T-helper 1 cell treated with Interleukin-12 subunit alpha and Interleukin-12 subunit beta and Interleukin-4 antibody, amounts not matched to agents 30 ng/mL and 1 ng/mL, for 36 hours (primary cell): ENCODE data around the gene SMIM5. TPM values are rescaled to one million over a fixed set of nuclear protein-coding genes. Genes with fewer than 3 reads are reported as not detected.

Source experiments
- intact Hi-C: fragments of 100-400 bp; cut with micrococcal nuclease; formaldehyde crosslinking; loops from one replicate; pipeline ENCODE4 v1.15.1; 2024
- total RNA-seq: library from RNA; stranded (reverse); gene quantifications from 2 replicates; pipeline ENCODE4 v1.2.3, GENCODE V29; 2022

SMIM5 gene
- total RNA-seq, 1 donor from 2014 or later, result 0.83 TPM

DNA sequence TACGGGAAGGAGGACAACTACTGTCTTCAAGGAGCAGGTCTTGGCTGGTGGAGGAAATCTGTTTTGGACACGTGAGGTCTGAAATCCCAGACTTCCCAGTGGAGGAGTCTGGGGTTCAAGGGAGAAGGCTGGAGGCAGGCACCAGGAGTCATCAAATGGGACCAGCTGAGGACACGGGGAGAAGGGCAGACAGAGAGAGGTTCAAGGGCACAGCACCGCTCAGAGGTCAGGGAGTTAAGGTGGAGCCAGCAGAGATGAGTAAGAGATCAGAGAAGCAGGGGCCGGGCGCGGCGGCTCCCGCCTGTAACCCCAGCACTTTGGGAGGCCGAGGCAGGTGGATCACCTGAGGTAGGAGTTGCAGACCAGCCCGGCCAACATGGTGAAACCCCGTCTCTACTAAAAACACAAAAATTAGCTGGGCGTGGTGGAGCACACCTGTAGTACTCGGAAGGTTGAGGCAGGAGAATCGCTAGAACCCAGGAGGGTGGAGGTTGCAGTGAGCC lies 10.4 kb upstream of the SMIM5 start:
- intact Hi-C loops, result no loop called here

DNA sequence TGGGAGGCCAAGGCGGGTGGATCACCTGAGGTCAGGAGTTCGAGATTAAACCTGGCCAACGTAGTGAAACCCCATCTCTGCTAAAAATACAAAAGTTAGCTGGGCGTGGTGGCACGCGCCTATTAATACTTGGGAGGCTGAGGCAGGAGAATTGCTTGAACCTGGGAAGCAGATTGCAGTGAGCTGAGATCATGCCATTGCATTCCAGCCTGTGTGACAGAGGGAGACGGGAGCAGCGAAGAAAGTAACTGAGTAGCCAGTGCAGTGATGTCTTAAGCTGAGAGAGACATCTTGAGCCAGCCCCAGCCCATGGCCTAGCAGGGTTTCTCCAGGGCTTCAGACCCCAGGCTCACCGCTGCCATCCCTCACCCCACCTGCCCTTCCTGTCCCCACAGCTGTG lies 9.8 kb upstream of the SMIM5 start:
- intact Hi-C loops, result no loop called here

DNA sequence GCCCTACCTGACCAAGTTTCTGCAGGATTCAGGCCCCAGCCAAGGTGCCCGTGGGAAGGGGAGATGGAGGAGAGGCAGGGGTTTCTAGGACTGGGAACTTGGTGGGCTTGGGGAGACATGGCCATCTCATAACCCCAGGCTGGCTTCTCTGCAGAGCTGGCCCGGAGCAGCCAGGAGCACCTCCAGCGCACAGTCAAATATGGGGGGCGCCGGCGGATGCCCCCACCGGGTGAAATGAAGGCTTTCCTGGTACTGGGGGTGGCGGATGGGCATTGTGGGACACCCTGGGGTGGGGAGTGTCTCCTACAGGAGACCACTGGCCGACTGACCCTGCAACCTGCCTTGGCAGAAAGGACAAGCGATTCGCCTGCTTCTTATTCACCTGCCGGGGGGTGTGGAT lies 9.2 kb upstream of the SMIM5 start:
- intact Hi-C loops, result no loop called here

DNA sequence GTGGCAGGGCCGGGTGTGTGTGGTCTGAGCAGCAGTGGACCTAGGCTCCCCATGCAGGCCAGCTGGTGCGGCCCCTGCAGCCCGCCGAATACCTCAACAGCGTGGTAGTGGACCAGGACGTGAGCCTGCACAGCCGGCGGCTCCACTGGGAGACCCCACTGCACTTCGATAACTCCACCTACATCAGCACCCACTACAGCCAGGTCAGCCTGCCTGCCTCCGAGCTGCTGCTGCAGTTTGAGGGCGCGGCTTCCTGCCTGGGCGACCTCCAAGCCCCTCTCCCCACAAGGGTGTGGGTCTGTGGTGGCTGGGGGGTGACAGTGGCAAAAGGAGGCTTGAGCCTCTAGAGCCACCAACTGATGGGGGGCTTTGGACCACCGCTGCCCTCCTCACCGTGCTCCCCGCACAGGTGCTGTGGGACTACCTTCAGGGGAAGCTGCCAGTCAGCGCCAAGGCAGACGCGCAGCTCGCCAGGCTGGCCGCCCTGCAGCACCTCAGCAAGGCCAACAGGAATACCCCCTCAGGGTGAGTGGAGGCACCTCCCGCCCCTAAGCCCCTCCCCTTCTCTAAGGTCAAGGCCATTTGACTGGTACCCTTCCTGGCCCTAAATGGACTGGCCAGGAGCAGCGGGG lies 8.4 kb upstream of the SMIM5 start:
- intact Hi-C loops, result no loop called here

DNA sequence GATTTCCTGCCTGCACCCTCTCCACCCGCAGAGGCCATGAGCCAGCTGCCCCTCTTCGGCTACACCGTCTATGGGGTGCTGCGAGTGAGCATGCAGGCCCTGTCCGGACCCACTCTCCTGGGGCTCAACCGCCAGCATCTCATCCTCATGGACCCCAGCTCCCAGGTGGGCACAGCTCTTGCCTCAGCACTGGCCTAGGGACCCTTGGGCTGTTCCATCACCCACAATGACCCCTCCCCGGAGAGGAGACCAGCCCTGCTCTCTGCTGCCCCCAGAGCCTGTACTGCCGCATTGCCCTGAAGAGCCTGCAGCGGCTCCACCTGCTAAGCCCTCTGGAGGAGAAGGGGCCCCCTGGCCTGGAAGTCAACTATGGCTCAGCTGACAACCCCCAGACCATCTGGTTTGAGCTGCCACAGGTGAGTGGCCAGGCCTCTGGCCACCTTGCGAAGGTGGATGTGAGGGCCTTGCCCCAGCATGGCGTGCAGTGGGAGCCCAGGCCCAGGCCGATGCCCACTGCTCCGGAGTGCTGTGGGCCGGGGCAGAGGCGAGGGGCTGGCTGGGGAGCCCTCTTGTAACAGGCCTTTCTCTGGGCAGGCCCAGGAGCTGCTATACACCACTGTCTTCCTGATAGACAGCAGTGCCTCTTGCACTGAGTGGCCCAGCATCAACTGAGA lies 7.3 kb upstream of the SMIM5 start:
- intact Hi-C loops, result no loop called here

DNA sequence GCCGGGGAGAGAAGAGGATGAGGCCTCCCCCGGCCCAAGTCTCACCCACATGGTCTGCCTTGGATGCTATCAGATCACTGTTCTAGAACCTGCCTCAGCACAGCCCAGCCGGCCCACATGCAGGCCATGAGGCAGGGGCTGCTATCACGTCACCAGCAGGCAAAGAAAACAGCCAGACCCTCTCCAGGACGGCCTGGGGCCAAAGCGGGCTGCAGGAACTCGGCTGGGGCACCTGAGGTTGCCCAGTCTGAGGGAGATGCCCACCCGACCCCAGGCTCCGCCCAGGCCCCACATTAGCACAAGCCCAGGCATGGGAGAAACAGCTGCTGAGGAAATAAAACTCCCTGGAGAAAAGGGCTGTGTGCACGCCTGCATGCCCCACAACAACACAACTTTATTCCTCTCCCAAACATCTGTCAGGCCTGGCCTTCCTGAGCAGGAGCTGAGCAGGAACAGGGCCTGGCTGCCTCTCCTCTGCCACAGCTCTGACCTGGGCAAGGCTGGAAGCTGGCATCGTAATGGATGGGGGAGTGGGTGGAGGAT lies 6.7 kb upstream of the SMIM5 start:
- intact Hi-C loops, result no loop called here

DNA sequence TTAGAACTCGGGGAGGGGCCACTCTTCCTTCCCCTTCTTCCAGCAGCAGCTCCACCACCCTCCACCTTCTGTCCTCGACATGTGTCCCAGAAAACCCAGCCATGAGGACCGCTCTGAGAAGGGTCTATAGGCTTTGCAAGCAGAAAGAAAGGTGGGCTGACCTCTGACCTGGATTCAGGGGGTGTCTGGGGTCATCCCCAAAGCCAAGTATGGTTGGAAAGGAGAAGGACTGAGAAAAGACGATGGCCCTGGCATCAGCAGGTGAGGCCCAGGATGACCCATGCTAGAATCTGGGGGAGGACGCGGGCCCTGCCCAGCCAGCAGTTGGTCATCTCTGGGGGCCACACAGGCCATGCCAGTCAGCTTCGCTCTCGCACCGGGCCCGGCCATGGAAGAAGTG lies 6.1 kb upstream of the SMIM5 start:
- intact Hi-C loops, result no loop called here

DNA sequence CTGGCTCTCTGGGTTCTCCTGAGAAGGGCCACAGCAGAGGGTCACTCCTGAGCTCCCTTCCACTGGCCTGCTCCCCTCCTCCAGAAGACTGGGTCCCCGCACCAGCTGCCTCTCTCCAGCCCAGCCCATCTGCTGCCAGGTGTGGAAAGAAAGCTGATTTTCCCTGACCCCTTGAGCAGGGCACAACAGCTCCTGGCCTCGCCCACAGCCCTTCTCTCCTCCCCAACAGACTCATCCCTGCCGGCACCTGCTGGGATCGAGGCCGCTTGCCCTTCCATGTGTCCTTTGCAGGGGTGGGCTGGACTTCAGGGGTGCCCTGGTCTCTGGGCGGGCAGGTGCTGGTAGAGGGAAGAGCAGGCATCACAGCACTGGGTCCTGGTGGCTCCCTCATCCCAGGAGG lies 4.8 kb upstream of the SMIM5 start:
- intact Hi-C loops, result no loop called here

DNA sequence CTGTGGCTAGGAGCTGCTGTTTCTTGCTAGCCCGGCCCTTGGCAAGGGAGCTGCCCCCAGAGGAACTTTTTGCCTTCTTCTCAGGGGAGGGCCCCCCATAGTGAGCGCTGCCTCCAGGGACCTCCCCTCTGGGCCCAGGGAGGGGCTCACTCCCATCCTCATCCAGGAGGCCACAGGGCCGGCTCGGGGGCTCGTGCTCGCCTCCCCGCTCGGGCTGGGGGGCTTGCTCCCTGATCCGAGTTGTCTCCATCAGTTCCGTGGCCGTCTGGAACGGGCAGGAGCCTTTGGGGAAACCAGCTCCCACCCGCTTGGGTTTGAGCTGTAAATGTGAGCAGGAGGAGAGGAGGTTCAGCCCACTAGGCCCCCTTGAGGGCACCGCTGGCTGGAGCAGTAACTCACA lies 4.1 kb upstream of the SMIM5 start:
- intact Hi-C loops, result no loop called here

DNA sequence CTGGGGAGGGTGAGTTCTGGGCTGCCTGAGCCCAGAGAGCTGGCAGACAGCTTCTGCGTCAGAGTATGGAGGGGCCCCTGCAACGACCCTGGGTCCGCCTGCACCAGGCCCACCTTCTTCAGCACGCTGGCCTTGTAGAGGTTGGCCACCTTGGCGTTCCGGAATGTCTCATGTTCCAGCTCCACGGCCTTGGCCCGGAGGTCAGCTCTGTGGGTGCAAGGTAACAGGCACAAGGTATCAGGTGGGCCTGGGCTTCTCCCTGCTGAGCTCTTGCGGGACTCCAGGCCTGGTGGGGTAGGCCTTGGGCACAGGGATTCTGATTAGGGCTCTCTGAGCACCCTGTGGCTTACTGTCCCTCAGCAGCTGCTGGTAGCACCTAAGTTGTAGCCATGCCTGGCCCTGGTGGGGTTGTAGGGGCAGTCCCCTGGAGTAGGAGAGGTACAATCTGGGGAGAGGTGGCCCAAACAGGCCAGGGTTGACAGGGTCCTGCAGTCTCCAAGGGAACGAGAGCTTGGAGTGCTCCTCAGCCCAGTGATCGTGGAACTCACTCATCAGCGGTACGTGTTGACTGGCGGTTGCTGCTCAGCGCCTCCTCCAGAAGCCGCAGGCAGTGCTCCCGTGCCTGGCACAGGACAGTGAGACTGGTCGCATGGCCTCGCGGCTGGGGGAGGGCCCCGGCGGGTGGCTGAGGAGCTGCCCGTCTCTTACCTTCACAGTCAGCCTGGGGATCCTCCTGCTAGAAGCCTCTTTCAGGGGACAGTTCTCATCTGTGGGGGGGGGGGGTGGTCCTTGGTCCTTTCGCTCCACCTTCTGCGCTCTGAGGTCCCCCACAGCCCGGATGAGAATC lies 2.9 kb upstream of the SMIM5 start:
- intact Hi-C loops, result no loop called here

DNA sequence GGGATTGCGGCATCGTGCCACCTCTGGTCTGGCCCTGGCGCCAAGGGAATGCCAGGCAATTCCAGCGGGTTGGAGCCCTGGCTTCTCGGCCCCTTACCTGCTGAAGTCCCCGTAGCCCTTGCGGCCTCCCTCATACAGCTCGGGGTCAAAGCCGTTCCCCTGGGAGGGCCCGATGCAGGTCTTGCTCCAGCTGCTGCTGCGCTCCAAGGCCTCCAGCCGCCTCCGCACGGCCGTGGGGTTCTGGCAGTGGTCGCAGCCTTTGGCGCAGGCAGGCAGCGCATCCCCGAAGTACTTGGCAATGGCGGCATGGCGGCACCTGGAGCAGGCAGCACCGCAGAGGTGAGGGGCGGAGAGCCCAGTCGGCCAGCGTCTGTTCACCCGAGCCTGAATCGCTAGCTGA lies 1.9 kb upstream of the SMIM5 start:
- intact Hi-C loops, result no loop called here

DNA sequence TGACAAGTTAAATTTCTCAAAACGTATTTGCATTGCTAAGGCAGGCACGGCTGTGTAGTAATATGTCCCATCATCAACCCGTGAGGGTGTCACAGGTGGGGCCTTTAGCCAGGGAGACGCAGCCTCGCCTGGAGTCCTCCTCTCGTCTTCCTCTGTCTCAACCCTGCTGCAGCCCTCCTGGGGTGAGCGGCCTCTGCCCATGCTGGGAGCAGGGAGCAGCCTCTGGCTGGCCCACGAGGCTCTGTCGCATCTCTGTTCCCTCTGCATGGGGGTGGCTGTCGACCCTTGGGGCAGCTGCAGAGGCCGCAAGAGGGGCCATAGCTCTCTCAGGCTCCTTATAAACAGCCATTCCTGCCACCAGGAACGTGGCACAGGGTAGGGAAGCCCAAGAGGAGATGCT lies 806 bp upstream of the SMIM5 start:
- intact Hi-C loops, result no loop called here

DNA sequence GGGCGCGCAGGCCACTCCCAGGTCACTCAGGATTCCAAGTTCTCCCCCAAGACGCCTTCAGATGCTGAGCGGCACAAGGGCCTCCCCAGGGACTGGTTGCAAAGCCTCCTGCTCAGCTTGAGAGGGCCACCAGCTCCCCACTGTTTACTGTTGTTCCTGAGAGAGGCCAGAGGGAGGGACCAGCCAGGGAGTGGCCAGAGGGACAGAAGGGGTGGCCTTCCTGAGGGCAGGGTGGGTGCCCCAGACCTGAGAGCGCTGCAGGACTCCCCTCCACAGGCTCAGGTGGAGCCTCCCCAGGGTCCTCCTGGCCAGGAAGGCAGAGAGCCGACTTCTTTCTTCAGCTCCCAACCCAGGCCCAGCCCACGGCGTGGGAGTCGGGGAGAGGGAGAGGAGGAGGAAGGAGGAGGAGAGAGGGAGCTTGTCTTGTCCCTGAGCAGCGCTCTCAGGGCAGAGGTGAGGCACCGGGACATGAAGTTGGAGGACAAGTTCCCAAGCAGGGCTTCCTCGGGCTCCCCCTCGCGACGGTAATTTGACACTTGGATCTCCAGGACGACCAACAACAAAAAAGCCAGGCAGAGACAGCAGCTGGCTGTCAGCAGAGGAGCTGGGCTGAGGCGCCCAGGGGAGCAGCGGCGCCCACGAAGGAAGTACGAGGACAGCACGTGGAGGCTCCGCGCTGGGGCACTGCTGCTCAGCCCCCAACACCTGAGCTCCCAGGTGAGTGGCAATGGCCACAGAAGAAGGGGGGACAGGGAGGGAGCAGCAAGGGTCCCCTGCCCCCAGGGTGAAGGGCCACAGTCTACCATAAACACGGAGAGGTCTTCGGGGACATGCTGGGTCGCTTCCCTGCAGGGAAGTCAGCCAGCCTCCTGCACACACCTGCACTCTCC lies 497 bp downstream of the SMIM5 start:
- intact Hi-C loops, result loop anchor here (1.0 kb wide), 4 partner anchors 34 to 207 kb away; partner anchors contain the start of genes RECQL5 and SAP30BP

DNA sequence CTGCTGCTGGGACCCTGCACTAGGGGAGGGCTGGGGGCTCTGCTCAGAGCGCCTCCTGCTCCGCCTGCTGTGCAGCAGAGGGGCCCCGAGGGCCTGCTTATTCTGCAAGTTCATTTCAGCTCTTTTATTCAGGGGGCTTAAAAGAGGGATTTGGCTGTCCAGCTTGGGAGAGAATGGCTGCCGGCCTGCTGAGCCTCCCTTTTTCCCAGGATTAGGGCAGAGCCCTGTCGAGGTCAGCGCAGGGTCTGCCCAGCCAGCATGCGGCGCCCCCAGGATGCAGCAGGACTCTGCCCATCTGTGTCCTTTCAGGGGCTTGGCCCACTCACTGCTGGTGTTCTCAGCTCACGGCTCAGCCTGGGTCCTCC lies 1.1 kb downstream of the SMIM5 start:
- intact Hi-C loops, result no loop called here

DNA sequence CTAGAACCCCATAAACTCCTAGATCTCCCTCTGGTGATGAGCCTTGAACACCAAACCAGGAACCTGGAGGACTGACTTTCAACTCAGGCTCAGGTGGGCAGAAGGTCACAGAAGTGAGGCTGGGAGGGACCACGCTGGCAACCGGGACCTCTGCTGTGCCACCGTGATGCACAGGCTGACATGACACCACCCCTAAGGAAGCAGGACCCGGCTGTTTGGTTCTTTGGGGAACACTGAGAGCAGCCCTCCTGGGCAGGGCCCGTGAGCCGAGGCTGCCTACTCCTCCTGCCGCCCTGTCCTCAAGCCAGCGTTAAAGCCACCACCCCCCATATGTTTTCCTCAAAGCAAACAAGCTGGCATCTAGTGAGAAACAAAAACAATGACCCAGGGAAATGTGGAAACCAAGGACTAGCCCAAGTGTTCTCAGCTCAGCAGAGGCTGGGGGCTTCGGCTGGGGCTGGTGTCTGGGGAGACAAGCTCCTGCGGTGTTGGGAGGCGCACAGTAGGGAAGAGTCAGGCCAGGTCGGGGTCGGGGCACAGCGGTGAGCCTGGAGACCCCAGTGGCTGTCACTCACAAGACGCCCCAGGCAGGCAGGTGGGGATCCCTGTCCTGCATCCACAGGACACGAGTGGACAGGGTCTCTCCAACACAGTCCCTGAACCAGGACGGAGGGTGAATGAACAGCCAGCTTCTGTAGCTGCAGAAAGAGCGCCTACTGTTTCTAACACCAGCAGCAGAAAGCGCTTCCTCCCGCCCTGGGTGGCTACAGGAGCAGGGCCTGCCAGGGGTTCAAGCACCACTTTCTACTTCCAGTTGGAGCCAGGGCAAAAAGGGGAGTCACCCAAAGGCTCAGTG lies 1.7 kb downstream of the SMIM5 start:
- intact Hi-C loops, result no loop called here

DNA sequence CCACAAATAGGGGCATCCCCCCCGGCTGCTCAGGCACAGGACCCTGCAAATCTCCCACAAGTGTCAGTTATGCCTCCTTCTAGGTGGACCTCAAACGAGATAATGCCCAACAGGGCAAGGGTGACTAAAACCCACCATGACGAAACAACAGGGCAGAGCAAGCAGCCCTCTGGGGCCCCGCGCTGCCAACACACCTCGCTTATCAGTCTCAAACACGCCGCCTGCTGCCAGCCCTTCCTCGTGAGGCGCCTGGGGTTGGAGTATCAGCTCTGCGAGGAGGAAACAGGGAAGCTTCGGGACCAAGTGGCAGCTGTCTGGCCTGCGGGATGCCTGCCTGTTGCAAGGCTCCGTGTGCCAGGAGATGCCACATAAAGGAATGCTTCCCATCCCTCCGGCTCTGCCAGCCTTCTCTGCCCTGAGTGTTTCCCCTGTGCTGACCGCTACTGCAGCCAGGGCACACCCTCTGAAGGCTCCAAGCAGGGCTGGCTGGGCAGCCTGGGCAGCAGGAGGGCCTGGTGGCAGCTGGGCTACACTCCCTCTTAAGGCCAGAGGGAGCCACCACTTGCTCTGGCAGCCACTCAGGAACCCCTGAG lies 2.5 kb downstream of the SMIM5 start:
- intact Hi-C loops, result no loop called here

DNA sequence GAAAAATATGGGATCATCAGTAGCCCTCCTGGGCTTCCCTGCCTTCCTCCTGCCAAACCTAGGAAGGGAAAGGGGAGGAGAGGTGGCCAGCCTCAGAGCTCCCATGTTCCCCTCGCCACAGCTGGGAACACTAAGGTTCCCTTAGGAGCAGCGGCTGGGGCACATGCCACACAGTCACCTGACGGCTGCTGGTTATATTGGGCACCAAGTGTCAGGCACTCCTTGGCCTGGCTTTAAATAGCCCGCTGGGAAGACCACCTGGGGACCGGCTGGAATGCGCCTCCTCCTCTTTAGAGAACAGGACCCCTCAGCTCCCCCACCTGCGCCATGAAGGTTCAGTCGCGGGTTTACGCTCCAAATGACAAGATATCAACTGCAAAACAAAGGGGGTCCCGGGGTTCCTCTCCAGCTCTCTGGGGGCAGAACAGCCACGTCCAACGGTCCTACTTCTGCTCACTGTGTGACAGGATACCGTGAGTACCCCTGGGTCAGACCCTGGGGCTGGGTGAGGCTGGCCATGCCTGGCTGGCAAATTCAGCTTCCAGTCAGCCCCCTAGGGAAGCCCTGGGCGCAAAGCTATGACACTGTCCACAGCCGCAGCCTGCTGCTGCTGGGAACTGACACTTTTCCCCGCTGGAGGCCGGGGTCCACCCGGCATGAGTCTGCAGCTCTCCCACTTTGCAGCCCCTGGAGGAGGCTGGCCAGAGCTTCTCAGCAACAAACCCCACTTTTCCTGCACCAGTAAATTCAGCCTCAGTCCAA lies 3.3 kb downstream of the SMIM5 start:
- intact Hi-C loops, result no loop called here

DNA sequence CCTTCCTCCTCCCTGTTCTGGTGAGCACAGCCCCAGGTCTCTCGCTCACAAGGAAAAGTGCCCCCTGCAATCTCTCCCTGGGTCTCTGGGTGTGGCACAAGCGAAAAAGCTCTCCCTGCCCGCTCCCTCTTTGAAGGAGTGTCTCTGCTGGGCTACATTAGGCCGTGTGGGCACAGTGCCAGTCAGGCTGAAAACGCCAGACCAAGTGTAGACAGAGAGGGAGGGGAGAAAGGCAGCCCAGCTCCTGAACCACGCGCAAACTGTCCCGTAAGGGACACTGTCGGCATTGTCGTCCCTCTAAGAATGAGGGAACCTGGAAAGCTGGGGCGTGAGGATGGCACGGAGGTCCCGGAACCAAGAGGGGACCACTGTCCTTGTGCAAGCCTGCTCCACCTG lies 3.9 kb downstream of the SMIM5 start:
- intact Hi-C loops, result no loop called here

DNA sequence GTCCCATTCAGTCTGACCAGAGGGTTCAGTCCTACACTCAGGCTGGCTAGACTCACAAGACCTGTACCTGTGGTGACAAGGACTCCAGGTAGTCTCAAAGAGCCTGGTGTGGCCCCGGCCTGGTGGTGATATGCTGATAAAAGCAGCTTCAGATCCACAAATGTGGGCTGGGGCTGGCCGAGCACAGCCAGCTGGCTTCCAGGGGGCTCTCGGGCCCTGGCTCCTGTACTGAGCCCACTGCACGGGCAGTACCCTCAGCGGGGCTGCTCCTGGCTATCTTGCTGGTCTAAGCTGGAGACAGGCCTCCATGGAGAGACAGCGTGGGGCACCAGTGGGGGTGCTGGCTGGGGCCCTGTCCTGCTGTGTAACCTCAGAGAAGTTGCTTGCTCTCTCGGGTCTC lies 4.3 kb downstream of the SMIM5 start:
- intact Hi-C loops, result no loop called here
